A172 (cell line): ENCODE data around the gene BTBD9. TPM values are rescaled to one million over a fixed set of nuclear protein-coding genes. Genes with fewer than 3 reads are reported as not detected.

Experiments
- DNase-seq: peaks from one replicate; pipeline ENCODE4 v3.0.0-alpha.2; 2015; ENCODE audit warnings: low spot score
- total RNA-seq: library from RNA; depleted of rRNA; stranded (reverse); fragments of >200 nt; shearing (Covaris generic); gene quantifications from 2 replicates; pipeline ENCODE4 v1.2.3, GENCODE V29; 2014

BTBD9 gene
- total RNA-seq, 1 experiment from 2014 or later = 6.9 TPM

DNA sequence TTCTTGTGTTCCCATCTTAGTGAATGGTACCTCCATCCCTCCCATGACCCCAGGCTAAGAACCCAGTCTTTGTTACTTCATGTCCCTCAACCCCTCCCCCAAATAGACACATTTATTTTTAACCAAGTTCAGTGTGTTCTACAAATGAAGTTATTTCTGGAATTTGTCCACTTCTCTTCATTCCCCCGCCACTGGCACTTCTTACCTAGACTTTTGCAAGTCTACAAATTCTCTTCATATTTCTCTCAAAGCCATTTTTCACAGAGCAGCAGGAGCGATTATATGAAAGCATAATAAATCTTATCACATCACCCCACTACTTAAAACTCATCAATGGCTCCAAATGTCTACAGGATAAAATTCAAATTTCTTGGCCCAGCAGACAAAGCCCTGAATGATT, 131.4 kb downstream of the BTBD9 start:
- no peak for DNase-seq

- no peak for DNase-seq
Observed at GRCh38 chr6:38507173-38507572, 132.6 kb downstream of the BTBD9 start.

DNA sequence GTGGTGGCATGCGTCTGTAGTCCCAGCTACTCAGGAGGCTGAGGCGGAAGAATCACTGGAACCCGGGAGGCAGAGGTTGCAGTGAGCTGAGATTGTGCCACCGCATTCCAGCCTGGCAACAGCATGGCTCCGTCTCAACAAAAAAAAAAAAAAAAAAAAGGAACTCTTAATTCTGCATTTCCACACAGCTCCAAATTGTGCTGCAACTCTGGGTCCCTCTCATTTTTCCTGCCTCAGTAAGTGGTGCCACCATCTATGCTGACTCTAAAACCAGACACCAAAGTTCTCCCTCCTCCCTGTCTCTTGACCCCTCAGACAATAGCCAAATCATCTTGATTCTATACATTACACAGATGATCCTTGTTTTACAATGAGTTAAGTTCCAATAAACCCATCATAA, 133.9 kb downstream of the BTBD9 start:
- no peak for DNase-seq

DNA sequence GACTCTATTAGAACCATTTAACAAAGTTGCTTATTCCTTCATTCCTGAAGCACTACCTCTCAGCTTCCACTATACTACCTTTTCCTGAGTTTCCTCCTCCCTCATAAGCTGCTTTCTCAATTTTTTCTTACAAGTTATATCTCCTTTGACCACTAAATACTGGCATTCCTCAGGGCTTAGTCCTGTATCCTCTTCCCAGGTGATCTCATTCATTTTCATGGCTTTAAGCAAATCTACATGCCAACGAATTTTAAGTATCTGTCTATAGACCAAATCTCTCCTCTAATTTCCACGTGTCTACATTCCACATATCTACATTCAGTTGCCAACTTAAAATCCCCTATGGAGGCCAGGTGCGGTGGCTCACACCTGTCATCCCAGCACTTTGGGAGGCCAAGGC, 134.7 kb downstream of the BTBD9 start:
- DNase-seq = no peak

- DNase-seq = no peak
Observed at GRCh38 chr6:38503960-38504682, 135.6 kb downstream of the BTBD9 start.

DNA sequence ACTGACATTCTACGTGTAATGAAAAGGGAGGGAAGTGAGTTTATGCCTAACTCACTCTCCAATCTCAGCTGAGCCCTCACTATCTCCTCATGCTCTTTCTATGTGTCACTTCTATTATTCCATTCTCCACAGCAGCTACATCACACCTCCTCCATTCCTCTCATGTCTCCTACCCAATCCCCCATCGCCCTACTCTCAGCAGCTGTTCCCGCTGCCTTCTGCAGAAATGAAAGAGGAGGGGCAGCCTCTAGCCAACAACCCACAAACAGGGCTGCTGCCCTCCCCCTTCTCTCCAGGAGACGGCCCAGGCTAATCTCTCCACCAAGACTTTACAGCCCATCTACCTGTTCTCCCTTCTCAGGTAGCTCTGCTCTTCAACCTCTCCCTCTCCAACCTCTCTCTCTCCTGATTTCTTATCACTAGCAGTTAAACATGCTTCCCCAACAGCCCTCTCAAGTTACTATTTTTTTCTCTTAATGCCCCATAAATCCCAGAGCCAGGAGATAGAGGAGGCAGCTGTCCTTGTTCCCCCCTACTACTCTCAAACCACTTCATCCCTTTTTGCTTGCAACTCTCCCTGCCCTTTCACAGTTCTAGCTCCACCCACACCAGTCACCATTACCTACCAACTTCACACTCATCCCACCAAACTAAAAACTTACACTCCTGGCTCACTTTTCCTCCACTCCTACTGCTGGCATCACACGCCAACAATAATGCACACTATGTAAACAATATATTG, 136.5 kb downstream of the BTBD9 start:
- no peak for DNase-seq

GRCh38 chr6:38502423-38502822, 137.3 kb downstream of the BTBD9 start:
- no peak for DNase-seq

- DNase-seq = no peak
Observed at GRCh38 chr6:38501931-38502330, 137.8 kb downstream of the BTBD9 start.

DNA sequence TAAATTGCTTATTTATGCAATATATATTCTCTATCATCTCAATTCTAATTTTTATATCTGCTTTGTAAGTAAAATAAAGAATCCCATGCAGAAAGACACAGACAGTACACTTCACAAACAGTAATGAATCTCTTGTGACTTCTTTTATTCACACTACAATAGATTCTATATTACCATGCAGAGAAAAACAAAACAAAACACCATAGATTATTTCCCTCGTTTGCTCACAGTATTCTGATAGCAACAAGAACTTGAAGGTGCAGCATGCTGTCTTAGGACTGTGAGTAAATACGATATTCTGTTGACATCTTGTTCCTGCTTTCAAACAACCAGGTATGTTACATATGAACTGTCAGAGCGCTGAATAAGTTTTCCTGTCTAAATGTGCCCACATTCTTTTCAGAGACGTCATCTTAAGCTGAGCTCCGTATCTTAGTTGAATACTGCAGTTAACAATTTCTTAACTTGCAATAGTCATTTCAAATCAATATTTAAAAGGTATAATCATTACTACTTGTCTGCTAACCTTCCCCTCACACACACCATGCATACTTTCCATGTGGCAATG, 140.1 kb downstream of the BTBD9 start:
- DNase-seq = no peak

GRCh38 chr6:38498805-38499445, 140.8 kb downstream of the BTBD9 start:
- DNase-seq = no peak

- no peak for DNase-seq
Observed at GRCh38 chr6:38498085-38498484, 141.6 kb downstream of the BTBD9 start.

- DNase-seq = no peak
Observed at GRCh38 chr6:38497546-38497945, 142.2 kb downstream of the BTBD9 start.

- no peak for DNase-seq
Observed at GRCh38 chr6:38495922-38496635, 143.7 kb downstream of the BTBD9 start.

GRCh38 chr6:38495518-38495917, 144.2 kb downstream of the BTBD9 start:
- no peak for DNase-seq

GRCh38 chr6:38493931-38494547, 145.7 kb downstream of the BTBD9 start:
- peak; percentile 47 for DNase-seq

DNA sequence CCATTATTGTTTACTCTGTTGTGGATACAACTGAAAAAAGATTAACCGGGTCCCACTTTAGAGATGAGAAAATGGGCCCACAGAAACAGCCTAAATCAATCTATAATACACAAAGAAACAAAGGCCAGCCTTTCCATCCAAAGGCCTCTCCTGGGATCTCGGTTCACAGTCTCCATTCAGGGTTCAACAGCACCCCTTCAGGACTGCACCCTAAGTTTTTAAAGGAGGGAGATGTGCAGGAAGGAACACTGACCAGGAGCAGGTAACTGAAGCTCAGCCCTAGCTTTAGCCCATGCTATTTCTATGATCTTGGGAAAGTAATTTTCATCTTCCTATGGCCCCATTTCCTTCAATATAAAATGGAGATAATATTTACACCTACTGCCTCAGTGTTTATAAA, 147.7 kb downstream of the BTBD9 start:
- no peak for DNase-seq

DNA sequence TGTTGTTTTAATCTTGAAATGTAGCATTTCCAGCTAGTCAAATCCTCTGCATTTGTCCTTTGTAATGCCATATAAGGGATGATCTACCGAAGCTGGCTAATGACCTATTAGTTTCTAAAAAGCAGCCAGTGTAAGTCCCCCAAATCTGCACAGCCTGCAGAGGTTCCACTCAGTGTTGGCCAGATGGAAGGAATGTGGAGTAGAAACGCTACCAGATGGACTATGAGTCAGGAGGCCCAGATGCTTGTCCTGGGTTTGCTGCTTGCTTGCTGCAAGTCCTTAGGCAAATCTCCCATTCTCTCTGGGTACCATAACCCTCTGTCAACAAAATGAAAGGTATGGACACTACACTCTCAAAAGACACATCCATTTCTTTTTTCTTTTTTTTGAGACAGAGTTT, 149.8 kb downstream of the BTBD9 start:
- no peak for DNase-seq

GRCh38 chr6:38487423-38487822, 152.3 kb downstream of the BTBD9 start:
- no peak for DNase-seq

DNA sequence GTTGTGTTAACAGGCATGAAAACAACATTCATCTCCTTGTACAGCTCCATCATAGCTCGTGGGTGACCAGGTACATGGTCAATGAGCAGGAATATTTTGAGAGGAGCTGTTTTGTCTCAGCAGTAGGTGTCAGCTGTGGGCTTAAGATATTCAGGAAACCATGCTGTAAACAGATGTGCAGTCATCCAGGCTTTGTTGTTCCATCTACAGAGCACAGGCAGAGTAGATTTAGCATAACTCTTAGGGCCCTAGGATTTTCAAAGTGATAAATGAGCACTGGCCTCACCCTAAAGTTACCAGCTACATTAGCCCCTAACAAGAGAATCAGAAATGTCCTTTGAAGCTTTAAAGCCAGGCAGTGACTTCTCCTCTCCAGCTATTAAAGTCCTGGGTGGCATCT, 154.2 kb downstream of the BTBD9 start:
- DNase-seq = no peak

GRCh38 chr6:38484656-38485055, 155.1 kb downstream of the BTBD9 start:
- no peak for DNase-seq

- no peak for DNase-seq
Observed at GRCh38 chr6:38483526-38483925, 156.2 kb downstream of the BTBD9 start.

- DNase-seq = no peak
Observed at GRCh38 chr6:38482466-38482865, 157.3 kb downstream of the BTBD9 start.
